Measurements from ENCODE around the gene MINDY2. TPM values are rescaled to one million over a fixed set of nuclear protein-coding genes. Genes with fewer than 3 reads are reported as not detected.
"Not testable (repeated sequence)": the region's sequence is repeated elsewhere in the genome, so short reads cannot be mapped to it uniquely, and the experiment has no call there.

The MINDY2 gene
- total RNA-seq, 1 experiment from 2014 or later, result 13.4 TPM

DNA sequence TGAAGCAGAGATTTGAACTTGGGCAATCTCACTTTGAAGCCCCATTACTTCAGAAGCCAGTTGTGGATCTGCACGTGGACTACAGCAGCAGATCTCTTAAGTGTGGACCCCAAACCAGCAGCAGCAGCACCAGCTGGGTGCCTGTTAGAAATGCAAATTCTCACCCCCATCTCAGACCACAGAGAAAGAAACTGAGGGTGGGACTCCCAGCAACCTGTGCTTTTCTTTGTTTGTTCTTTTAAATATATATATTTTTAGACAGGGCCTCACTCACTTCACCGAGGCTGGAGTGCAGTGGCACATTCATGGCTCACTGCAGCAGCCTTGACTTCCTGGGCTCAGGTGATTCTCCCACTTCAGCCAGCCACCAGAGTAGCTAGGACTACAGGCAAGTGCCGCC is 109.2 kb downstream of the MINDY2 start:
- no peak for DNase-seq (ENCODE audit: low read depth)

DNA sequence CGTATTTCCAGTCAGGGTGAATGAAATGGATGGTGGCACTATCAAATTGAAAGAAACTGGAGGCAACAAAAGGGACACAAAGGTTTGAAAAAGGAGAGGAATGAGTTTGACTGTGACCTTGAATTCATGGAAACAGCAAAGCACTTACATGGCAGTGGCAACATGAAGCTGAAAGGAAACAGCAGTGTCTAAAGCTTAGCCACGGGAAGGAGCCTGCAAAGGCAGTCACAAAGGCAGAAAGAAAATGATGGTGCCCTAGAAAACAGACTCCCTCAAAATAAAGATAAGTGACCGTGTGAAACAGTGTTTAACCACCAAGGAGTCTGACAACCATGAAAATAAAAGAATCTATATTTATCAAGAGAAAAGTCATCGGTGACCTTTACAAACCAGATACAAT is 111.1 kb downstream of the MINDY2 start:
- DNase-seq (ENCODE audit: low read depth), result no peak

DNA sequence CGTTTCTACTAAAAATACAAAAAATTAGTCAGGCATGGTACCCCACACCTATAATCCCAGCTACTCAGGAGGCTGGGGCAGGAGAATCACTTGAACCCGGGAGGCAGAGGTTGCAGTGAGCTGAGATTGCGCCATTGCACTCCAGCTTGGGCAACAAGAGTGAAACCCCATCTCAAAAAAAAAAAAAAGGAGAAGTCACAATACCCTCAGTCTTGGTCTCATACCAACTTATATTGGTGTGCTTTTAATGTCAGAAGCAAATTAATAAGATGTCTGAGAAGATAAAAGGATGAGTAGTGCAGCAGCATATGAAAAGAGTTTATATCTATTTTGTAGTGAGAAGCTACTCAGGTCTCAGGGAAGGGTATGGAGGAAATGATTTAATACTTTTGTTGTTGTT is 112.8 kb downstream of the MINDY2 start:
- DNase-seq (ENCODE audit: low read depth), result not testable (repeated sequence)

DNA sequence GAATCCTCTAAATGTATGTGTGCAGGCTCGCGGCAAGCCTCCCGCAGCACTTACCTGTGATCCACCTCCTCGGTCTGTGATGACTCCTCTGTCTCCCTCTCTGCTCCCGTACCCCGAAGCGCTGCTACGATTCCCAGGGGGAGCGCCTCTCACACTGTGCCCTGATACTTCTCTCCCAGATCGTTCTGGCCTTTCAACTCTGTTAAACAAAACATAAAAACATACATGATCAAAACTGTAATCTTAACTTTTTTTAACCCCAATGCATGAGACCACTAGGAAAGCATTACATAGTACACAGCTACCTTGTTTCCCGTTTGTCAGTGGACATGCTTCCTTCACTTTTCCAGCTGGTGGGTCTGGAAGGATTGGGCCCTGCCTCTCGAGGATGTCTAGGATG is 115.8 kb downstream of the MINDY2 start:
- no peak for DNase-seq (ENCODE audit: low read depth)

DNA sequence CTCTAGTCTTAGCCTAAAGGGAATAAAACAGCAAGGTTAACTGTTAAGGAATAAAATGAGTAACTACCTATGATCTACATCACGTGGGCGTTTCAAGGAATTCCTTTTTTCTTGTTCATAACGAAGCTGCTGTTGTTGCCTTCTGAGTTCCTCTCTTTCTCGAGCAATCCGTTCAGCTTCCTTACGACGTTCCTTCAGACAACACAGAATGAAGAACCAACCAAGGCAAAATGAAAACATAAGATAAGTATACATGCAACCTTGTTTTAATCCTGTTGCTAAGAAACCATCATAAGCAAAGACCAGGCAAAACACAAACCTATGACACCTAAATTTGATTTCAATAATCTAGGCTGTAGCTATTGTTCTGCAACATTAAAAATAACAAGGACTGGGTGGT is 118.3 kb downstream of the MINDY2 start:
- DNase-seq (ENCODE audit: low read depth), result no peak

DNA sequence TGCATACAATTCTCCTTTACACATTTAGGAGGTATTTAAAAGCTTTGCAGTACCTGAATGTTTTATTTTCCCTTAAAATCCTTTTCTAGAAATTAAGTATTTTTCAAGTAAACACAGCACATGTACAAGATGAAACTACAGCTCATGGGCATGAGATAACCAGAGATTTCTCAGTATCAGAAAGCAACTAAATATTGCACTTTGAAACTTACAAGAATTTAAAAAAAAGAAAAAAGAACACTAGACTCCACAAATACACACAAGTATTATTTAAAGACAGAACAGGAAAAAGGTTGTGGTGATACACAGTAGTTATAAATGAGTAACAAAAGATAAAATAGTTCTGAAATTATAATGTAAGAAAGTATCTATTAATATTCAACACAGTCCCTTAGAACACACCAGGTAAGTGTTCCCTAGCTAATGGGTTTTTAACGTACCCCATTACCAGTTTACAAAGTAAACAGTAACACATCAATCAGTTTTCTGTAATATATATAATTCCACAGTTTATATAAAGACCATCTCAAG is 127.1 kb downstream of the MINDY2 start:
- DNase-seq (ENCODE audit: low read depth), result no peak

DNA sequence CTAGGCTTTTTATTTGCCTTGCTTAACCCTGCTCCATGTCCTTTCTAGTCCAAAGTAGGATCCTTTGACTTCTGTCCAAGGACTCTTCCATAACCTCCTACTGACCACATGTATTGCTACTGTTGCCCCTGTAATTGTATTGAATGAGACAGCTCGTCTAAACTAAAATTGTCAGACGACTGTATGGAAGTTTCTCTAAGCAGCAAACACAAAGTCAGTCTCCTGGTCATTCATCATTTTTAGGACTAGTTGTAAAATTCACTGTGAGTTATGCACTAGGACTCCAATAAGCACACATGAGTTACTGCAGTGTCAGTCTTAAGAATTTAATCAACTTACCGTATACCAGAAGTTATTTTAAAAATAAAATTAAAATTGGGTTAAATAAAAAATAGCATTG is 129.5 kb downstream of the MINDY2 start:
- DNase-seq (ENCODE audit: low read depth), result no peak

DNA sequence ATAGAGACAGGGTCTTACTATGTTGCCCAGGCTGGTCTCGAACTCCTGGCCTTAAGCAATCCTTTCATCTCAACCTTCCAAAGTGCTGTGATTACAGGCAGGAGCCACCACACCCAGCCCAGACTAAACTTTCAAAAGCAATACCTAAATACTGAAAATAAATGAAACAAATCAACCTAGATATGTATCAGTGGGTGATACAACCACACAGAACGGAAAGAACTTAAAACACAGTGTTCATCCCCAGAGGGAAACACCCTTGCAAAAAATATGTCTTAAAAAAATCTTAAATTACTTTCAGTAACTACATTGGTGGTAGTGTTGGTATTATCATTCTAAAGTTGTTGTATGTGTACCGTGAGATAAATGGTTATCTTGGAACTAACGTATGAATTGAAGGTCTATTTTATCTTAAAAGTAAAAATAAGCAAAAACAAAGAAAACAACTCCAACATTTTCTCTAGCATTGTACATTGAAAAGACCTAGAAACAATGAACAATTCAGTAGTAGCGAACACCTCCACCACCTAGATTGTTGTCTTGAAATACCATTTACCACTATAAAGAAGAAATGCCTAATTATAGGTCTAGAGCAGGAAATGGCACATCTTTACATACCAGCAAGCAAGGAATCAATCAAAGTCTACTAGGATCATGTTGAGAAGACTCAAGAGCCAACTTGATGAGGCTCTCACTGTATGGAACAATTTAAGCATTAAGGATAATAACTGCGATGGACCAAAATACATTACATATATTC is 137.6 kb downstream of the MINDY2 start:
- DNase-seq (ENCODE audit: low read depth), result no peak

DNA sequence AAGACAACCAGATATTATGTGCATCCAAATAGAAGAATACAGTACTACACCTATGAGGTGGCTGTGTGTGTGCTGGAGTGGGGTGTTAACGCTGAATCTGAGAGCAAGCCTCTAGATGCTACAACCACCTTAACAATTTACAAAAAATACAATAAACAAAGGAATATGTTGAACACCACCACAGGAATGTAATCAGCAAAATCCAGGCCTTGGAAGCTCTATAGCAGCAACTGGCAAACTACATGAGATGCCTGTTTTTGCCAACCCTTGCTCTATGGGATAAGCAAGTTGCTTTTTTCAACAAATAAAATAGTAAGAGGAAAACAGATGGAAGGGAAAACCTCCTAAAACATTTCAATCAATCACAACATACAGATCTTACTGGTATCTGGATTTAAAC is 138.5 kb downstream of the MINDY2 start:
- no peak for DNase-seq (ENCODE audit: low read depth)

DNA sequence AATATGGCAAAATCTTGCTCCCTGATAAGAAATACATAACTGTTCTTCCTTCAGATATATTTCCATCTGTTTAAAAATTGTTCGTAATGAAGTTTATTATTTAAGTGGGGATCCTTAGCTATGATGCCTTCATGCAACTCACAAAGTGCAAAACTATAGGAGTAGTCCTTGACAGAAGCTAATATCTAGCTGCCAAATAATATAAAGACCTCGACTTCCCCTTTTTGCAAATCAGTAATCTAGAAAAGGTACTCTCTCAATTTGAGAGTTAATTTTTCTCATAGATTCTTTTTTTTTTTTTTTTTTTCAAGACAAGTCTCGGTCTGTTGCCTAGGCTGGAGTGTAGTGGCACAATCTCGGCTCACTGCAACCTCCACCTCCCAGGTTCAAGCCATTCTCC is 139.4 kb downstream of the MINDY2 start:
- no peak for DNase-seq (ENCODE audit: low read depth)

Other genes starting within 250 kb of the MINDY2 start
- gene ADAM10, start 21.6 kb upstream of the MINDY2 start, total RNA-seq (2014; rRNA removed), result 90.9 and 143 TPM in 2 replicates
- gene SLTM, start 162.4 kb downstream of the MINDY2 start, total RNA-seq (2014; rRNA removed), result 52.6 and 71.2 TPM in 2 replicates
- 14.0 and 22.4 TPM in 2 replicates for gene RNF111, start 216.4 kb downstream of the MINDY2 start, total RNA-seq (2014; rRNA removed)

Data from LHCN-M2 (cell line).